Measurements from ENCODE around the gene CLIC5.

- TF ChIP-seq POLR2AphosphoS5 (IDR thresholded peaks at IDR 0.05) (no peak), CTCF (IDR thresholded peaks at IDR 0.05) (no peak), POLR2A (IDR thresholded peaks at IDR 0.05) (no peak), EP300 (IDR thresholded peaks at IDR 0.05) (no peak)
These were observed 5.4 kb downstream of the CLIC5 start for GRCh38 chr6:46010270-46010669.
